HG02938 (cell line): ENCODE results near the gene ZNF286A.
"Not testable (repeated sequence)": the region's sequence is repeated elsewhere in the genome, so short reads cannot be mapped to it uniquely, and the experiment has no call there.

Source experiments
- ATAC-seq: cut with Tn5 transposase; IDR thresholded peaks from one replicate; pipeline ENCODE4 v1.9.1; 2021; ENCODE audit warnings: mild to moderate bottlenecking, moderate library complexity; ENCODE audit not compliant: unreplicated experiment

Gene ZNF286A

GRCh38 chr17:15768865-15769533 is 69.4 kb downstream of the ZNF286A start:
- ATAC-seq: not testable (repeated sequence)
